Coronary artery (tissue), 2 donors: Measurements from ENCODE around the gene CCN5.

Source experiments
- DNase-seq: peaks from one replicate; pipeline ENCODE4 v3.0.0-alpha.2; 2017; ENCODE audit warnings: low spot score
- H3K27ac ChIP-seq, 2 donors: fragments of 200-600 bp; sonication (generic); one replicate each; pipeline ENCODE4 v1.5.1; 2016 to 2019
- H3K4me3 ChIP-seq: fragments of 200-600 bp; sonication (generic); 2 replicates; pipeline ENCODE4 v1.5.1; 2016; ENCODE audit warnings: mild to moderate bottlenecking, moderate library complexity
- TF ChIP-seq, protein P1 (sequence below): fragments of 200-600 bp; sonication (generic); IDR thresholded peaks from one replicate; pipeline ENCODE4 v1.5.1; 2019; ENCODE audit warnings: antibody characterized with exemption

Gene CCN5

DNA sequence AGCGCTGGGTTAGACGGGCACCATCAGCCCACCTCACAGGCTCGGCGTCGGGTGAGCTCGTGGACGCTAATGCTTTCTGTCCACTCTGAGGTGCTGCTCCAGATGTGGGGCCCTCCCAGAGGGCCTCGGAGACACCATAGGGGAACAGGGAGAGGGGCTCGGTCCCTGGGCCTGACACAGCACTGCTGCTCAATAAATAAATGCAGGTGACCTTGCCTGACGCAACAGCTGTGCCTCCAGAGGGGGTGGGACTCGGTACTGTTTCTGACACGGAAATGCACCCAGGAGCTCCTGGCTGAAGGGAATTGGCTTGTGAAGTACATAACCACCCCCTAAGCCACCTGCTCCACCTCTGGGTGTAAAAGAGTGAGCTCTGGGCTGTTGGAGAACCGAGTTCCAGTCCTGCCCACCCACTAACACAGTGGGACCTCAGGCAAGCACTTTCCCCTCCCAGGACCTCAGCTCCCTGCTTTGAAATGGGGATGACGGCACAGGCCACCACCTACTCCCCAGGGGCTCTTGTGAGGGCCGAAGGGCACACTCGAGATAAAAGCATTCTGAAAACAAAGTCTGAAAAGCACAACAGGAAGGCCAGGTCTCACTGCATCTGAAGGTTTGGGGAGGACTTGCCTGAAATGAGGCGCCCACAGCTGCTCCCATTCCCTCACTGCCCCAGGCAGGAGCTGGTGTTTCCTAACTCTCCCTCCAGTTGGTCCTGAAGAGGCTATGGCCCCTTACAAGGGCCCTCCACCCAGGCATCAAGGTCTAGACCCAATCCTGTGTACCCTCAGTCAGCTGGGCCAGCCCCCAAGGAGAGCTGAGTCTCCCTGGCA lies 37.1 kb downstream of the CCN5 start:
- TF ChIP-seq, protein P1, sequence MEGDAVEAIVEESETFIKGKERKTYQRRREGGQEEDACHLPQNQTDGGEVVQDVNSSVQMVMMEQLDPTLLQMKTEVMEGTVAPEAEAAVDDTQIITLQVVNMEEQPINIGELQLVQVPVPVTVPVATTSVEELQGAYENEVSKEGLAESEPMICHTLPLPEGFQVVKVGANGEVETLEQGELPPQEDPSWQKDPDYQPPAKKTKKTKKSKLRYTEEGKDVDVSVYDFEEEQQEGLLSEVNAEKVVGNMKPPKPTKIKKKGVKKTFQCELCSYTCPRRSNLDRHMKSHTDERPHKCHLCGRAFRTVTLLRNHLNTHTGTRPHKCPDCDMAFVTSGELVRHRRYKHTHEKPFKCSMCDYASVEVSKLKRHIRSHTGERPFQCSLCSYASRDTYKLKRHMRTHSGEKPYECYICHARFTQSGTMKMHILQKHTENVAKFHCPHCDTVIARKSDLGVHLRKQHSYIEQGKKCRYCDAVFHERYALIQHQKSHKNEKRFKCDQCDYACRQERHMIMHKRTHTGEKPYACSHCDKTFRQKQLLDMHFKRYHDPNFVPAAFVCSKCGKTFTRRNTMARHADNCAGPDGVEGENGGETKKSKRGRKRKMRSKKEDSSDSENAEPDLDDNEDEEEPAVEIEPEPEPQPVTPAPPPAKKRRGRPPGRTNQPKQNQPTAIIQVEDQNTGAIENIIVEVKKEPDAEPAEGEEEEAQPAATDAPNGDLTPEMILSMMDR, result no peak
- DNase-seq, result no peak
- Histone ChIP-seq H3K27ac (no peak overlapping the region), H3K4me3 (no peak overlapping the region)

GRCh38 chr20:44754554-44754953 lies 39.4 kb downstream of the CCN5 start:
- Histone ChIP-seq H3K27ac (no peak overlapping the region), H3K4me3 (no peak overlapping the region)
- no peak for DNase-seq
- TF ChIP-seq, protein P1, result no peak

DNA sequence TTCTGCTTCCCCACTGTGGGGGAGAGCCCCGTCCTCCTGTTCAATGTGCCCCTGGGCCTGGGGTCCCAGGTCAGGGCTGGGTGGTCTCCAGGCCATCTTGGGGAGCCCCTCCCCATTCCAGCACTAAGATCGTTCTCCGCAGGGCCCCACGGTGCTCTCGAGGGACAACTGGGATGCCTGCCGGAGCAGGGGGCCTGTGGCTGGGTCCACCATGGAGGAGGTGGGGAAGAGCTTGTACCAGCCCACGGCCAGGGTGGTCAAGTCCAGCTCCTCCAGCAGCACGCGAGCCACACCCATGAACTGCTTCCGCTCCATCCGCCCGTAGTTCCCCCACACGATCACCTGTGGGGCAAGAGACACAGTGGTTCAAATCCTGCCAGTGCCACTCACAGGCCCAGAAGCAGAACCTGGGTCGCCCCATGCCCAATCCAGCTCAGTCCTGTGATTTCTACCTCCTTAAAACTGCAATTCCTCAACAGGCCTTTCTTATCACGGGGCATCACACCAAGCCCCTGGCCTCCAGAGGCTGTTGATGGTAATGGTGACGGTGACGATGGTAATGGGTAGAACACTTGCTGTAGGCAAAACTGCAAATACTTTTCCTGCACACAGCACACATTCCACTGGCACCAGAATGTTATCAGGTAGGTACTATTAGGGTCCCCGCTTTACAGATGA lies 41.0 kb downstream of the CCN5 start:
- Histone ChIP-seq H3K4me3 (no peak overlapping the region), H3K27ac (no peak overlapping the region)
- no peak for DNase-seq
- TF ChIP-seq, protein P1, result no peak

DNA sequence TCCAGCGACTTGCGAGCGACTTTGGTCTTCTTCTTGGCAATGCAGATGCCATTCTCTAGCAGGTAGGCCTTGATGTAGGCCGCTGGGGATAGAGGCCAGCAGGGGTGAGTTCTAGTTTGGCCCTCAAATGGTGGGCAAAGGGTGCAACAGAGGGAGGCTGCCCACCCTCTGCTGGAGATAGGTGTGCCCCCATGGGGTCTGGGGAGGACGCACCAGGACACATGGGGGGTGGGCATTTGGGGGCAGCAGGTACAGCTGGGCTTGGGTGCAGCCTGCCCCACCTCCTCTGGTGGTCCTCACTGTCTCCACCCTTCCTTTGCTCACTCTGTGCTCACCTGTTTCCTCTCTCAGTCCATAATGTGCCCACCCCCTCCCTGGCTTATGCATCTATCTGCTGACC lies 41.8 kb downstream of the CCN5 start:
- Histone ChIP-seq H3K4me3 (no peak overlapping the region), H3K27ac (no peak overlapping the region)
- no peak for DNase-seq
- TF ChIP-seq, protein P1, result no peak

DNA sequence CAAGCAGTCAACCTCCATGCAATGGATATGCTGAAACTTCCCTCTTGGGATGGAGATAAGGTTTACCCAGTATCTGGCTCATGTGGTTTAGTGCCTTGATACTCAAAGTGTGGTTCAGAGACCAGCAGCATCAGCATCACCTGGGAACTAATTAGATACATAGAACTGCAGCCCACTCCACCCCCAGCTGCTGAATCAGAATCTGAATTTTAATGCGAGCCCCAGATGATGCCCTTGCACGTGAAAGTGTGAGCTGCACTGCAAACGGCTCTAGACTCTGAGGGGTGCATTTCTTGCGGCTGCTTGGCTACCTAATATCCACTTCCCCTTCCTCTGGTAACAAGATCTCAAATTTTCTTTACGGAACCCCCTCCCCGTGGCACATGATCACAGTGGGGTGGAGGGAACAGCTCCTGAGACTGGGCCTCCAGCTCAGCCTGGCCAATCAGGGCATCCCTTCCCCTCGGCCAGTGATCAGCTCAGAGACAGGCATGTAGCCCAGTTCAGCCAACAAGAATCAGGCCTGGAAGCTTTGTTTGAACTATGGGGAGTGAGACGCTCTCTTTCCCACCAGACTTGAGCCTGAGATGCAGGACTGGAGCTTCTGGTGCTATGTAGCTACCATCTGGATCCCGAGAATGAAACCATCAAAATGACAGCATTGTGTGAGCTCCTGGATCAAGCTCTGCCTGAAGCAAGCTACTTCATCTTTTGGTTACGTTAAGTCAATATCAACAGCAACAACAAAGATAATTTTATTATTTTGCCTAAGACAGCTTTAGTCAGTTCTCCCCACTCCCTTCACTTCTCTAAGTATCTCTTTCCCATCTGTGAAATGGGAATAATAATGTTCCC lies 43.3 kb downstream of the CCN5 start:
- TF ChIP-seq, protein P1, result no peak
- no peak overlapping the region for H3K4me3 ChIP-seq
- H3K27ac ChIP-seq, result no peak overlapping the region
- DNase-seq, result no peak

DNA sequence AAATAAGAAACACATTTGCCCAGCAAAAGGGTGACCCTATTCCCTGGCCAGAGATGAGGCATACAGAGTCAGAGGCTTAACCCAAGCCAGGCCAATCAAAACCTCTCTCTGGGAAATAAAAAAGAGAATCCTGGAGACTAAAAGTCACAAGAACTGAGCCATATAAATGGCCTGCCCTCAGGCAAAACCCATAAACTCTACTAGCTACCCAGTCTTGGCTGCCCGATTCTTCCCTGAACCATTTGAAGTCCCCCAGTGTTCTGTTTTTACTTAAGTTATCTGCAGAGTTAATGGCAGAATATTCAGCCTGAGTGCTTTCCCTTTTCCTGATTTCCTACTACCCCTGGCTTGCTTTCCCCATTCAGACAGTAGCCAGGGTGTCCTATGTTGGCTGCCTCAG lies 44.4 kb downstream of the CCN5 start:
- DNase-seq, result no peak
- no peak overlapping the region for H3K4me3 ChIP-seq
- TF ChIP-seq, protein P1, result no peak

More for the DNA sequence above, 44.4 kb downstream of the CCN5 start:
- no peak overlapping the region for H3K27ac ChIP-seq
